Liver (tissue), 3 donors: ENCODE data around the gene THUMPD2.

Experiments used
- CTCF ChIP-seq: fragments of 150-350 bp; IDR thresholded peaks from 2 replicates; pipeline ENCODE4 v1.5.1; 2017; ENCODE audit warnings: improper control_type of control experiment, low read depth, low read length; ENCODE audit not compliant: missing input control
- FOXA1 ChIP-seq: IDR thresholded peaks from 2 replicates; pipeline ENCODE4 v1.6.1; 2016; ENCODE audit warnings: antibody characterized with exemption
- RAD21 ChIP-seq, 2 donors: IDR thresholded peaks; 2 replicates each; pipeline ENCODE4 v1.6.1; 2016; ENCODE audit warnings: antibody characterized with exemption in 2 of 2, mild to moderate bottlenecking in 2 of 2
- YY1 ChIP-seq: IDR thresholded peaks from 2 replicates; pipeline ENCODE4 v1.6.1; 2016; ENCODE audit warnings: antibody characterized with exemption, mild to moderate bottlenecking
- TF ChIP-seq, protein P1 (sequence below): IDR thresholded peaks from 2 replicates; pipeline ENCODE4 v1.6.1; 2016; ENCODE audit warnings: antibody characterized with exemption
- donor health status: healthy.
- donor health status: healthy.

GRCh38 chr2:39725401-39725800, 53.7 kb downstream of the THUMPD2 start:
- no peak for TF ChIP-seq CTCF
- TF ChIP-seq YY1 = no peak
- no peak for TF ChIP-seq FOXA1
- TF ChIP-seq, protein P1, sequence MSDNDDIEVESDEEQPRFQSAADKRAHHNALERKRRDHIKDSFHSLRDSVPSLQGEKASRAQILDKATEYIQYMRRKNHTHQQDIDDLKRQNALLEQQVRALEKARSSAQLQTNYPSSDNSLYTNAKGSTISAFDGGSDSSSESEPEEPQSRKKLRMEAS = no peak
- no peak for TF ChIP-seq RAD21 (IDR thresholded peaks at IDR 0.05)
